Ishikawa (cell line): Measurements from ENCODE around the gene KCNIP4.

Experiments
- CEBPB ChIP-seq: IDR thresholded peaks from 2 replicates; pipeline ENCODE4 v1.6.1; 2012
- CREB1 ChIP-seq: IDR thresholded peaks from 2 replicates; pipeline ENCODE4 v1.6.1; 2012; ENCODE audit warnings: low read depth
- EGR1 ChIP-seq: IDR thresholded peaks from 2 replicates; pipeline ENCODE4 v1.6.1; 2012
- EP300 ChIP-seq: IDR thresholded peaks from 2 replicates; pipeline ENCODE4 v1.6.1; 2012; ENCODE audit warnings: borderline replicate concordance
- FOXM1 ChIP-seq: IDR thresholded peaks from 2 replicates; pipeline ENCODE4 v1.6.1; 2012; ENCODE audit warnings: low read depth, borderline replicate concordance
- MAX ChIP-seq: IDR thresholded peaks from 2 replicates; pipeline ENCODE4 v1.6.1; 2012
- NFIC ChIP-seq: IDR thresholded peaks from 2 replicates; pipeline ENCODE4 v1.6.1; 2012
- RAD21 ChIP-seq: IDR thresholded peaks from 2 replicates; pipeline ENCODE4 v1.6.1; 2012; ENCODE audit warnings: low read depth
- REST ChIP-seq: IDR thresholded peaks from 2 replicates; pipeline ENCODE4 v1.6.1; 2012; ENCODE audit warnings: low read depth, mild to moderate bottlenecking
- TAF1 ChIP-seq: IDR thresholded peaks from 2 replicates; pipeline ENCODE4 v1.6.1; 2012; ENCODE audit warnings: low read depth, mild to moderate bottlenecking
- TCF12 ChIP-seq: IDR thresholded peaks from 2 replicates; pipeline ENCODE4 v1.6.1; 2012; ENCODE audit warnings: low read depth
- TEAD4 ChIP-seq: IDR thresholded peaks from 2 replicates; pipeline ENCODE4 v1.6.1; 2012
- USF1 ChIP-seq: IDR thresholded peaks from 2 replicates; pipeline ENCODE4 v1.6.1; 2012
- YY1 ChIP-seq: IDR thresholded peaks from 2 replicates; pipeline ENCODE4 v1.6.1; 2012; ENCODE audit warnings: low read depth
- ZBTB7A ChIP-seq: IDR thresholded peaks from 2 replicates; pipeline ENCODE4 v1.6.1; 2012; ENCODE audit warnings: low read depth

KCNIP4 gene

GRCh38 chr4:21569638-21570037 is 378.9 kb downstream of the KCNIP4 start:
- TF ChIP-seq REST, result no peak
- no peak for TF ChIP-seq YY1
- TF ChIP-seq ZBTB7A, result no peak
- TF ChIP-seq MAX, result no peak
- no peak for TF ChIP-seq EP300
- TF ChIP-seq TEAD4, result no peak
- no peak for TF ChIP-seq RAD21
- no peak for TF ChIP-seq CREB1
- TF ChIP-seq EGR1, result no peak
- TF ChIP-seq CEBPB, result no peak
- no peak for TF ChIP-seq FOXM1
- TF ChIP-seq TAF1, result no peak
- TF ChIP-seq USF1, result no peak
- TF ChIP-seq NFIC, result no peak
- TF ChIP-seq TCF12, result no peak

- TF ChIP-seq NFIC (no peak), ZBTB7A (no peak), TAF1 (no peak)
These were observed 393.5 kb downstream of the KCNIP4 start for GRCh38 chr4:21555083-21555482.

GRCh38 chr4:21554500-21554899 is 394.1 kb downstream of the KCNIP4 start:
- TF ChIP-seq EP300, result no peak
- no peak for TF ChIP-seq EGR1
- TF ChIP-seq TEAD4, result no peak
- TF ChIP-seq RAD21, result no peak
- TF ChIP-seq USF1, result no peak
- TF ChIP-seq YY1, result no peak
- no peak for TF ChIP-seq NFIC
- TF ChIP-seq TCF12, result no peak
- TF ChIP-seq MAX, result no peak
- TF ChIP-seq TAF1, result no peak

GRCh38 chr4:21554066-21554465 is 394.5 kb downstream of the KCNIP4 start:
- no peak for TF ChIP-seq CEBPB
- no peak for TF ChIP-seq YY1
- no peak for TF ChIP-seq FOXM1
- no peak for TF ChIP-seq MAX

GRCh38 chr4:21552455-21552854 is 396.1 kb downstream of the KCNIP4 start:
- TF ChIP-seq FOXM1 (no peak), NFIC (no peak), USF1 (no peak)

- TF ChIP-seq FOXM1 (no peak), CREB1 (no peak), TEAD4 (no peak), YY1 (no peak), CEBPB (no peak), RAD21 (no peak), MAX (no peak), EGR1 (no peak), NFIC (no peak), EP300 (no peak), TCF12 (no peak), REST (no peak), TAF1 (no peak), ZBTB7A (no peak), USF1 (no peak)
These were observed 403.6 kb downstream of the KCNIP4 start for GRCh38 chr4:21544955-21545354.
